PFSK-1 (cell line): Measurements from ENCODE around the gene STX1A.

Experiments used
- FOXP2 ChIP-seq: optimal IDR thresholded peaks from 2 replicates; pipeline ENCODE3; 2011; ENCODE audit warnings: borderline replicate concordance, control low read depth, inconsistent platforms; ENCODE audit not compliant: insufficient read depth; ENCODE audit errors: extremely low read length, extremely low read depth
- POLR2AphosphoS5 ChIP-seq: IDR thresholded peaks from 2 replicates; pipeline ENCODE4 v1.6.1; 2012; ENCODE audit warnings: low read depth, mild to moderate bottlenecking, control low read depth, low read length, moderate library complexity
- REST ChIP-seq, 2 experiments: IDR thresholded peaks; 2 replicates each; pipeline versions ENCODE4 v1.6.1 to v1.8.0; 2011 to 2012; ENCODE audit warnings: low read depth in 2 of 2, low read length in 2 of 2, control low read depth in 1 of 2, inconsistent platforms in 1 of 2, mild to moderate bottlenecking in 1 of 2, moderate library complexity in 1 of 2; ENCODE audit not compliant: insufficient read depth in 1 of 2
- SIN3A ChIP-seq: IDR thresholded peaks from 2 replicates; pipeline ENCODE4 v1.6.1; 2012; ENCODE audit warnings: mild to moderate bottlenecking, low read length, moderate library complexity, borderline replicate concordance; ENCODE audit not compliant: insufficient read depth
- TAF1 ChIP-seq: IDR thresholded peaks from 2 replicates; pipeline ENCODE4 v1.6.1; 2012; ENCODE audit warnings: low read length, control low read depth, borderline replicate concordance; ENCODE audit not compliant: insufficient read depth

The STX1A gene

GRCh38 chr7:73679709-73680108 lies 39.8 kb downstream of the STX1A start:
- TF ChIP-seq POLR2AphosphoS5, result no peak
- no peak for TF ChIP-seq SIN3A
- TF ChIP-seq FOXP2, result no peak
- TF ChIP-seq TAF1, result no peak

GRCh38 chr7:73678862-73679261 lies 40.6 kb downstream of the STX1A start:
- TF ChIP-seq POLR2AphosphoS5, result no peak
- no peak for TF ChIP-seq TAF1
- TF ChIP-seq SIN3A, result no peak
- TF ChIP-seq REST (IDR thresholded peaks at IDR 0.05; ENCODE audit: insufficient read depth in 1 of 2, low read depth in 2 of 2, low read length in 2 of 2), result no peak
- TF ChIP-seq FOXP2, result no peak

- TF ChIP-seq FOXP2 (no peak), TAF1 (no peak), REST (IDR thresholded peaks at IDR 0.05; ENCODE audit: insufficient read depth in 1 of 2, low read depth in 2 of 2, low read length in 2 of 2) (no peak), POLR2AphosphoS5 (no peak), SIN3A (no peak)
Measured at GRCh38 chr7:73674468-73675124, 44.9 kb downstream of the STX1A start.

- TF ChIP-seq POLR2AphosphoS5, result no peak
Measured at GRCh38 chr7:73671857-73672445, 47.5 kb downstream of the STX1A start.

- no peak for TF ChIP-seq REST (IDR thresholded peaks at IDR 0.05; ENCODE audit: insufficient read depth in 1 of 2, low read depth in 2 of 2, low read length in 2 of 2)
- no peak for TF ChIP-seq SIN3A
- TF ChIP-seq TAF1, result no peak
- no peak for TF ChIP-seq POLR2AphosphoS5
- no peak for TF ChIP-seq FOXP2
Measured at GRCh38 chr7:73671322-73671661, 48.2 kb downstream of the STX1A start.

GRCh38 chr7:73669858-73670385 lies 49.5 kb downstream of the STX1A start:
- TF ChIP-seq FOXP2 (no peak), TAF1 (no peak), SIN3A (no peak), REST (IDR thresholded peaks at IDR 0.05; ENCODE audit: insufficient read depth in 1 of 2, low read depth in 2 of 2, low read length in 2 of 2) (no peak), POLR2AphosphoS5 (no peak)
